HG03139 (cell line): ENCODE results near the gene ALOX5.
"Not testable (repeated sequence)": the region's sequence is repeated elsewhere in the genome, so short reads cannot be mapped to it uniquely, and the experiment has no call there.

ENCODE experiments used
- ATAC-seq: cut with Tn5 transposase; IDR thresholded peaks from one replicate; pipeline ENCODE4 v1.9.1; 2021; ENCODE audit not compliant: unreplicated experiment

The ALOX5 gene

GRCh38 chr10:45461034-45461433, 87.0 kb downstream of the ALOX5 start:
- ATAC-seq, result peak; percentile 62

- no peak for ATAC-seq
These were observed 89.5 kb downstream of the ALOX5 start for GRCh38 chr10:45463244-45464116.

GRCh38 chr10:45464958-45465567, 91.0 kb downstream of the ALOX5 start:
- peak; percentile 43 for ATAC-seq

GRCh38 chr10:45466784-45467183, 92.8 kb downstream of the ALOX5 start:
- no peak for ATAC-seq

GRCh38 chr10:45468079-45468478, 94.1 kb downstream of the ALOX5 start:
- ATAC-seq, result no peak

GRCh38 chr10:45470098-45471012, 96.3 kb downstream of the ALOX5 start:
- ATAC-seq, result no peak

GRCh38 chr10:45471059-45471458, 97.0 kb downstream of the ALOX5 start:
- ATAC-seq, result no peak

GRCh38 chr10:45471531-45472310, 97.7 kb downstream of the ALOX5 start:
- ATAC-seq, result no peak

- ATAC-seq, result no peak
These were observed 99.1 kb downstream of the ALOX5 start for GRCh38 chr10:45473126-45473525.

- no peak for ATAC-seq
These were observed 102.5 kb downstream of the ALOX5 start for GRCh38 chr10:45476559-45476958.

GRCh38 chr10:45480294-45480693, 106.3 kb downstream of the ALOX5 start:
- ATAC-seq, result no peak

GRCh38 chr10:45481100-45481499, 107.1 kb downstream of the ALOX5 start:
- ATAC-seq, result not testable (repeated sequence)

- ATAC-seq, result no peak
These were observed 109.0 kb downstream of the ALOX5 start for GRCh38 chr10:45483002-45483401.

- no peak for ATAC-seq
These were observed 113.7 kb downstream of the ALOX5 start for GRCh38 chr10:45487735-45488134.

GRCh38 chr10:45488365-45488764, 114.3 kb downstream of the ALOX5 start:
- ATAC-seq, result no peak

- no peak for ATAC-seq
These were observed 116.3 kb downstream of the ALOX5 start for GRCh38 chr10:45490277-45490676.

- ATAC-seq, result no peak
These were observed 117.0 kb downstream of the ALOX5 start for GRCh38 chr10:45491061-45491460.
